H9 (cell line): ENCODE measurements around the gene ZNF621. TPM values are rescaled to one million over a fixed set of nuclear protein-coding genes. Genes with fewer than 3 reads are reported as not detected.

ENCODE experiments used
- DNase-seq: peaks from one replicate; pipeline ENCODE4 v3.0.0-alpha.2; 2017
- H2AFZ ChIP-seq: one replicate; pipeline ENCODE4 v1.6.1; 2013; ENCODE audit warnings: mild to moderate bottlenecking, low read length, control low read depth, moderate library complexity
- H2AK5ac ChIP-seq: 2 replicates; pipeline ENCODE4 v1.6.1; 2013; ENCODE audit warnings: low read length, control low read depth, mixed read lengths; ENCODE audit not compliant: insufficient read length
- H2BK120ac ChIP-seq: one replicate; pipeline ENCODE4 v1.6.1; 2013; ENCODE audit warnings: low read depth, mild to moderate bottlenecking, low read length, control low read depth, inconsistent platforms; ENCODE audit not compliant: poor library complexity, severe bottlenecking
- H2BK12ac ChIP-seq: 2 replicates; pipeline ENCODE4 v1.6.1; 2013; ENCODE audit warnings: low read length, control low read depth, mixed read lengths, low read depth; ENCODE audit not compliant: insufficient read length
- H2BK15ac ChIP-seq: 2 replicates; pipeline ENCODE4 v1.6.1; 2013; ENCODE audit warnings: low read depth, low read length, control low read depth
- H2BK20ac ChIP-seq: one replicate; pipeline ENCODE4 v1.6.1; 2013; ENCODE audit warnings: low read depth, mild to moderate bottlenecking, low read length, control low read depth, inconsistent platforms; ENCODE audit not compliant: poor library complexity, severe bottlenecking
- H2BK5ac ChIP-seq: 2 replicates; pipeline ENCODE4 v1.6.1; 2013; ENCODE audit warnings: low read length, control low read depth, mixed read lengths; ENCODE audit not compliant: insufficient read length
- H3K14ac ChIP-seq: 2 replicates; pipeline ENCODE4 v1.6.1; 2013; ENCODE audit warnings: low read length, control low read depth; ENCODE audit not compliant: insufficient read depth
- H3K18ac ChIP-seq: 2 replicates; pipeline ENCODE4 v1.6.1; 2013; ENCODE audit warnings: low read depth, mild to moderate bottlenecking, mixed read lengths, low read length, control low read depth; ENCODE audit not compliant: insufficient read length
- H3K23ac ChIP-seq: 2 replicates; pipeline ENCODE4 v1.6.1; 2013; ENCODE audit warnings: low read length, control low read depth, mixed read lengths, low read depth; ENCODE audit not compliant: insufficient read length
- H3K23me2 ChIP-seq: 2 replicates; pipeline ENCODE4 v1.6.1; 2013; ENCODE audit warnings: low read depth, mild to moderate bottlenecking, mixed read lengths, low read length, control low read depth; ENCODE audit not compliant: insufficient read length, poor library complexity, severe bottlenecking
- H3K27ac ChIP-seq: 2 replicates; pipeline ENCODE4 v1.5.1; 2013; ENCODE audit warnings: low read length, control low read depth, mixed read lengths, low read depth; ENCODE audit not compliant: insufficient read length
- H3K27me3 ChIP-seq: 2 replicates; pipeline ENCODE4 v1.6.1; 2013; ENCODE audit warnings: low read length, control low read depth, inconsistent platforms; ENCODE audit not compliant: insufficient read depth
- H3K4ac ChIP-seq: 2 replicates; pipeline ENCODE4 v1.6.1; 2013; ENCODE audit warnings: low read depth, mild to moderate bottlenecking, control low read depth, inconsistent platforms, low read length, moderate library complexity
- H3K4me1 ChIP-seq: 2 replicates; pipeline ENCODE4 v1.6.1; 2013; ENCODE audit warnings: low read length, control low read depth, inconsistent platforms; ENCODE audit not compliant: insufficient read depth
- H3K4me2 ChIP-seq: 2 replicates; pipeline ENCODE4 v1.6.1; 2013; ENCODE audit warnings: low read length, control low read depth, mixed read lengths; ENCODE audit not compliant: insufficient read length, insufficient read depth
- H3K56ac ChIP-seq: 2 replicates; pipeline ENCODE4 v1.6.1; 2013; ENCODE audit warnings: low read depth, mild to moderate bottlenecking, mixed read lengths, low read length, control low read depth; ENCODE audit not compliant: insufficient read length
- H3K79me1 ChIP-seq: 2 replicates; pipeline ENCODE4 v1.6.1; 2013; ENCODE audit warnings: low read depth, mild to moderate bottlenecking, moderate library complexity, low read length, control low read depth, inconsistent platforms; ENCODE audit not compliant: insufficient read depth, poor library complexity, severe bottlenecking
- H3K79me2 ChIP-seq: 2 replicates; pipeline ENCODE4 v1.6.1; 2013; ENCODE audit warnings: low read length, control low read depth, inconsistent platforms; ENCODE audit not compliant: insufficient read depth
- H3K9ac ChIP-seq: 2 replicates; pipeline ENCODE4 v1.6.1; 2013; ENCODE audit warnings: low read length, control low read depth, mixed read lengths; ENCODE audit not compliant: insufficient read length; ENCODE audit errors: extremely low read depth
- H3K9me3 ChIP-seq: one replicate; pipeline ENCODE4 v1.6.1; 2013; ENCODE audit warnings: low read depth, low read length, inconsistent platforms; ENCODE audit not compliant: control insufficient read depth
- H3T11ph ChIP-seq: one replicate; pipeline ENCODE4 v1.6.1; 2013; ENCODE audit warnings: mild to moderate bottlenecking, low read length, control low read depth, inconsistent platforms
- H4K20me1 ChIP-seq: one replicate; pipeline ENCODE4 v1.6.1; 2013; ENCODE audit not compliant: control insufficient read depth, insufficient read length, insufficient read depth
- H4K5ac ChIP-seq: 2 replicates; pipeline ENCODE4 v1.6.1; 2013; ENCODE audit warnings: low read depth, mild to moderate bottlenecking, mixed read lengths, low read length, control low read depth; ENCODE audit not compliant: insufficient read length
- H4K8ac ChIP-seq: replicated peaks from 2 replicates; pipeline ENCODE4 v1.6.1; 2013; ENCODE audit warnings: low read length, control low read depth, mixed read lengths, low read depth; ENCODE audit not compliant: insufficient read length
- H4K91ac ChIP-seq: 2 replicates; pipeline ENCODE4 v1.6.1; 2013; ENCODE audit warnings: low read depth, mild to moderate bottlenecking, moderate library complexity, mixed read lengths, low read length, control low read depth; ENCODE audit not compliant: insufficient read length
- H3K27ac Mint-ChIP-seq, 3 experiments: 2 replicates in 2 of 3; 3 replicates in 1 of 3; pipeline ENCODE4 v1.8.0; 2020 to 2021; ENCODE audit warnings: mixed read lengths in 3 of 3, mild to moderate bottlenecking in 1 of 3, moderate library complexity in 1 of 3
- H3K27me3 Mint-ChIP-seq: 2 replicates; pipeline ENCODE4 v1.8.0; 2021; ENCODE audit warnings: low read depth, mild to moderate bottlenecking, moderate library complexity, mixed read lengths
- H3K36me3 Mint-ChIP-seq, 3 experiments: 2 replicates in 2 of 3; 3 replicates in 1 of 3; pipeline ENCODE4 v1.8.0; 2020 to 2021; ENCODE audit warnings: low read depth in 3 of 3, mixed read lengths in 3 of 3; ENCODE audit not compliant: insufficient read depth in 1 of 3
- H3K4me1 Mint-ChIP-seq, 2 experiments: 2 replicates each; pipeline ENCODE4 v1.8.0; 2020; ENCODE audit warnings: mixed read lengths in 2 of 2
- H3K4me3 Mint-ChIP-seq, 2 experiments: 2 replicates in 1 of 2; 3 replicates in 1 of 2; pipeline ENCODE4 v1.8.0; 2020 to 2021; ENCODE audit warnings: mild to moderate bottlenecking in 2 of 2, mixed read lengths in 2 of 2, moderate library complexity in 1 of 2
- H3K9me3 Mint-ChIP-seq, 2 experiments: 2 replicates in 1 of 2; 3 replicates in 1 of 2; pipeline ENCODE4 v1.8.0; 2020; ENCODE audit warnings: mild to moderate bottlenecking in 2 of 2, mixed read lengths in 2 of 2, moderate library complexity in 1 of 2
- WGBS: extraction: QIAGEN DNeasy Blood & Tissue Kit; methylation state at CpG from one replicate; pipeline ENCODE4 v1.1.7; 2013; ENCODE audit warnings: missing lambda C conversion rate, low lambda C conversion rate, mixed read lengths; ENCODE audit not compliant: insufficient read length; ENCODE audit errors: extremely low coverage; 5-methylcytosine and 5-hydroxymethylcytosine counted together
- total RNA-seq: library from RNA; stranded (reverse); gene quantifications from 2 replicates; pipeline ENCODE4 v1.2.1, GENCODE V29; 2021
- TF ChIP-seq, protein P1 (sequence below): fragments of 200-600 bp; sonication (generic); conservative IDR thresholded peaks from 3 replicates; pipeline ENCODE4 v1.8.0; 2021; ENCODE audit warnings: antibody characterized with exemption, mild to moderate bottlenecking

The ZNF621 gene
- total RNA-seq, 1 experiment from 2014 or later = 23.8 TPM

DNA sequence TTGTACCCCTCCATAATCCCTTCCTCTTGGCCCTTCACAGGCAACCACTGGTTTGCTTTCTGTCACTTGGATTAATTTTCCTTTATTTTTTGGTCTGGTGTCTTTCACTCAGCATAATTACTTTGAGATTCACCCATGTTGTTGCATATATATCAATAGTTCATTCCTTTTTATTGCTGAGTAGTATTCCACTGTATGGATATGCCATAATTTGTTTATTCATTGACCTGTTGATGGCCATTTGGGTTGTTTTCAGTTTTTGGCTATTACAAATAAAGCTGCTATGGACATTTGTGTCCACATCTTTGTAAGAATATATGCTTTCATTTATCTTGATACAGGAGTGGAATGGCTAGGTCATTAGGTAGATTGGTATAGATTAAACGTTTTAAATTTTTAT, 5.9 kb upstream of the ZNF621 start:
- H3K27ac ChIP-seq = no peak overlapping the region
- H3T11ph ChIP-seq = no peak overlapping the region
- no peak overlapping the region for H2BK20ac ChIP-seq
- no peak overlapping the region for H3K14ac ChIP-seq
- no peak overlapping the region for H3K9ac ChIP-seq
- no peak overlapping the region for H4K5ac ChIP-seq
- H3K18ac ChIP-seq = no peak overlapping the region
- H4K91ac ChIP-seq = no peak overlapping the region
- H3K4ac ChIP-seq = no peak overlapping the region
- H3K79me2 ChIP-seq = no peaks in the 10 kb centered on the region
- Mint-ChIP-seq H3K9me3 (peaks cover 2 to 3% of the 10 kb centered on the region in 2 experiments; a peak in 3 of 5 replicates), H3K36me3 (peaks cover 25 to 46% (median 46%) of the 10 kb centered on the region in 3 experiments), H3K4me1 (peaks cover 2% of the 10 kb centered on the region in 2 experiments; a peak in 1 of 4 replicates), H3K27me3 (no peaks in the 10 kb centered on the region; the same call in 1 of the 2 replicates), H3K27ac (no peak overlapping the region), H3K4me3 (no peak overlapping the region)
- TF ChIP-seq, protein P1, sequence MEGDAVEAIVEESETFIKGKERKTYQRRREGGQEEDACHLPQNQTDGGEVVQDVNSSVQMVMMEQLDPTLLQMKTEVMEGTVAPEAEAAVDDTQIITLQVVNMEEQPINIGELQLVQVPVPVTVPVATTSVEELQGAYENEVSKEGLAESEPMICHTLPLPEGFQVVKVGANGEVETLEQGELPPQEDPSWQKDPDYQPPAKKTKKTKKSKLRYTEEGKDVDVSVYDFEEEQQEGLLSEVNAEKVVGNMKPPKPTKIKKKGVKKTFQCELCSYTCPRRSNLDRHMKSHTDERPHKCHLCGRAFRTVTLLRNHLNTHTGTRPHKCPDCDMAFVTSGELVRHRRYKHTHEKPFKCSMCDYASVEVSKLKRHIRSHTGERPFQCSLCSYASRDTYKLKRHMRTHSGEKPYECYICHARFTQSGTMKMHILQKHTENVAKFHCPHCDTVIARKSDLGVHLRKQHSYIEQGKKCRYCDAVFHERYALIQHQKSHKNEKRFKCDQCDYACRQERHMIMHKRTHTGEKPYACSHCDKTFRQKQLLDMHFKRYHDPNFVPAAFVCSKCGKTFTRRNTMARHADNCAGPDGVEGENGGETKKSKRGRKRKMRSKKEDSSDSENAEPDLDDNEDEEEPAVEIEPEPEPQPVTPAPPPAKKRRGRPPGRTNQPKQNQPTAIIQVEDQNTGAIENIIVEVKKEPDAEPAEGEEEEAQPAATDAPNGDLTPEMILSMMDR = no peak
- no peak overlapping the region for H3K23ac ChIP-seq
- H2BK120ac ChIP-seq = no peak overlapping the region
- no peak for DNase-seq
- H2BK12ac ChIP-seq = no peak overlapping the region
- no peaks in the 10 kb centered on the region for H3K23me2 ChIP-seq
- H3K56ac ChIP-seq = no peak overlapping the region
- H3K4me1 ChIP-seq = no peaks in the 10 kb centered on the region
- H3K9me3 ChIP-seq = no peaks in the 10 kb centered on the region
- 100% methylated on average over 1 of the region's 1 CpG for WGBS
- H2BK15ac ChIP-seq = no peak overlapping the region
- H2AK5ac ChIP-seq = no peak overlapping the region
- no peaks in the 10 kb centered on the region for H3K79me1 ChIP-seq
- no peak overlapping the region for H2AFZ ChIP-seq
- no peaks in the 10 kb centered on the region for H3K27me3 ChIP-seq
- no peak overlapping the region for H2BK5ac ChIP-seq
- no peaks in the 10 kb centered on the region for H4K20me1 ChIP-seq
- H3K4me2 ChIP-seq = no peak overlapping the region
- no peak overlapping the region for H4K8ac ChIP-seq
